Muscle of leg (tissue), 16 donors: Measurements from ENCODE around the gene GABRQ. TPM values are rescaled to one million over a fixed set of nuclear protein-coding genes. Genes with fewer than 3 reads are reported as not detected.

Source experiments
- DNase-seq: peaks from one replicate; pipeline ENCODE4 v3.0.0; 2013
- H3K27ac ChIP-seq: one replicate; pipeline ENCODE4 v1.5.1; 2013; ENCODE audit warnings: mild to moderate bottlenecking, low read length, control low read depth
- H3K27me3 ChIP-seq: one replicate; pipeline ENCODE4 v1.6.1; 2013; ENCODE audit warnings: low read length; ENCODE audit not compliant: control insufficient read depth, insufficient read depth
- H3K36me3 ChIP-seq: one replicate; pipeline ENCODE4 v1.6.1; 2013; ENCODE audit warnings: low read length; ENCODE audit not compliant: control insufficient read depth, insufficient read depth
- H3K4me1 ChIP-seq: one replicate; pipeline ENCODE4 v1.6.1; 2013; ENCODE audit warnings: low read length; ENCODE audit not compliant: control insufficient read depth, insufficient read depth
- H3K4me3 ChIP-seq: one replicate; pipeline ENCODE4 v1.5.1; 2013; ENCODE audit warnings: low read length, control low read depth
- H3K9me3 ChIP-seq: replicated peaks from 2 replicates; pipeline ENCODE4 v1.6.1; 2013; ENCODE audit warnings: low read depth, low read length; ENCODE audit not compliant: control insufficient read depth
- WGBS: methylation state at CpG from one replicate; pipeline ENCODE4 v1.1.5; 2013; ENCODE audit warnings: missing lambda C conversion rate; ENCODE audit not compliant: insufficient coverage; 5-methylcytosine and 5-hydroxymethylcytosine counted together
- long read RNA-seq, 11 donors: transcript quantifications; one replicate each; lab custom pipeline, GENCODE V29; 2026
- polyA plus RNA-seq, 8 donors: library from polyadenylated mRNA; unstranded; fragments of 120-200 nt; gene quantifications; one replicate each; pipeline versions ENCODE4 v1.2.1 to v1.2.3, GENCODE V29; 2013; ENCODE audit warnings: inconsistent platforms in 1 of 8, low replicate concordance in 1 of 8; ENCODE audit not compliant: insufficient read length in 8 of 8, insufficient read depth in 1 of 8
- total RNA-seq: library from RNA; stranded (reverse); fragments of 120-200 nt; gene quantifications from one replicate; pipeline ENCODE4 v1.2.4, GENCODE V29; 2013

GABRQ gene
- total RNA-seq = 1.2 TPM
- 1 to 10 TPM; 1.1 to 2.5 (median 1.9) TPM for polyA plus RNA-seq
- long read RNA-seq, donor 1 = 0 reads
- long read RNA-seq, donor 2 = 0 reads
- long read RNA-seq, donor 3 = 0 reads
- long read RNA-seq, donor 4 = 0 reads
- long read RNA-seq, donor 5, full-length matches to known transcripts = 2 of 2 reads
- long read RNA-seq, donor 5, partial matches to known transcripts = 0 of 2 reads
- long read RNA-seq, donor 5, other reads (novel, unspliced or antisense) = 0 of 2 reads
- long read RNA-seq, donor 6, full-length matches to known transcripts = 1 of 1 reads
- long read RNA-seq, donor 6, partial matches to known transcripts = 0 of 1 reads
- long read RNA-seq, donor 6, other reads (novel, unspliced or antisense) = 0 of 1 reads
- long read RNA-seq, donor 7 = 0 reads
- long read RNA-seq, donor 8 = 0 reads
- long read RNA-seq, donor 9 = 0 reads
- long read RNA-seq, donor 10 = 0 reads
- long read RNA-seq, donor 11 = 0 reads

GRCh38 chrX:152637649-152638442 lies at the start of gene GABRQ:
GABRQ (plus strand) TSS chrX:152637895; CDS start chrX:152638203, 308 bp downstream.
- Histone ChIP-seq H3K36me3 (no peaks in the 10 kb centered on the region), H3K27ac (no peak within 1 kb of the TSS), H3K4me3 (peak within 1 kb of the TSS; percentile 30), H3K4me1 (peaks cover 8% of the 10 kb centered on the region), H3K9me3 (no peaks in the 10 kb centered on the region), H3K27me3 (peaks cover 18% of the 10 kb centered on the region)
- DNase-seq = peak; percentile 79
- 31% methylated on average over 62 of the region's 64 CpGs for WGBS

GRCh38 chrX:152588206-152588605 lies 49.5 kb upstream of the GABRQ start:
- no peak for DNase-seq
- H3K9me3 ChIP-seq = no peaks in the 10 kb centered on the region
- no peak overlapping the region for H3K27ac ChIP-seq
- H3K4me3 ChIP-seq = no peak overlapping the region
- no peaks in the 10 kb centered on the region for H3K27me3 ChIP-seq
- H3K4me1 ChIP-seq = no peaks in the 10 kb centered on the region
- H3K36me3 ChIP-seq = no peaks in the 10 kb centered on the region

GRCh38 chrX:152600853-152601633 lies 36.7 kb upstream of the GABRQ start:
- Histone ChIP-seq H3K36me3 (no peaks in the 10 kb centered on the region), H3K4me1 (no peaks in the 10 kb centered on the region), H3K9me3 (no peaks in the 10 kb centered on the region), H3K27ac (no peak overlapping the region), H3K4me3 (no peak overlapping the region), H3K27me3 (no peaks in the 10 kb centered on the region)
- DNase-seq = peak; percentile 19
- 25% methylated on average over 2 of the region's 5 CpGs for WGBS

DNA sequence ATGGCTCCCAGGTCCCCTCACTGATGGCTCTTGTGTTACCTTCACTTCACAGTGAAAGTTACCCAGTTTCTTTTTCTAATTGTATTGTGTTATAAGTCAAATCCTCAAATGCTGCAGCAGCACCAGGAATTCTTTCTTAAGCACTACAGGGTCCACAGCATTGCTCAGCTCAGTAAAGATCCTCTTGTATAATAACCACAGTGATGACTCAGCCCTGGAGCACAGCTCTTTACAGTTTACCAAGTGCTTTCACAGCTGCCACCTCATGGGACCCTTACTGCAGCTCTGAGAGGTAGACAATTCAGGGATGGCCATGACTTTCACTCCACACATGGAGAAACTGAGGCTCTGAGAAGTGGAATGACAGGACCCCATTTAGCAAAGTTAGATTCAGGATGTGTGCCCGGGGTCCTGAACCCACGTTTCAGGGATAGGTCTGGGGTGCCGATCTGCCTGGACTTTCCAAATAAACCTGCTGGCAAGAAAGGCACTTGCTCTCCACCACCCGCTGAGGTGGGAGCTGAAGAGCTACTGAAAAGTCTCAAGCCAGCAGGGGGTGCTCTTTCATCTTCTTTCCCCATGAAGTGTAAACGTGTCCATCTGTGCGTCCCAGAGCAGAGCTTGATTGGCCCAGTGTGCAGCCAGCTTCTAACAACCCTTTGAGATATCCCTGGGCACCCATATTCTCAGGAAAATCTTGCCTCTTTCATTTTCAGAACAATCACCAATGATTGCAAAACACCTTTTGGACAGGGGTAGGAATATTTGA lies 35.7 kb upstream of the GABRQ start:
- H3K27me3 ChIP-seq = no peaks in the 10 kb centered on the region
- no peak overlapping the region for H3K4me3 ChIP-seq
- H3K9me3 ChIP-seq = no peaks in the 10 kb centered on the region
- H3K36me3 ChIP-seq = no peaks in the 10 kb centered on the region
- H3K27ac ChIP-seq = no peak overlapping the region
- no peak for DNase-seq
- WGBS = 44% methylated on average over 4 of the region's 6 CpGs
- no peaks in the 10 kb centered on the region for H3K4me1 ChIP-seq

- WGBS = 83% methylated on average over 1 of the region's 1 CpG
- no peak for DNase-seq
- no peaks in the 10 kb centered on the region for H3K9me3 ChIP-seq
- H3K36me3 ChIP-seq = no peaks in the 10 kb centered on the region
- no peak overlapping the region for H3K4me3 ChIP-seq
- peaks cover 4% of the 10 kb centered on the region for H3K27me3 ChIP-seq
- H3K4me1 ChIP-seq = no peaks in the 10 kb centered on the region
- H3K27ac ChIP-seq = no peak overlapping the region
Measured at GRCh38 chrX:152614791-152615190, 22.9 kb upstream of the GABRQ start.

- no peak overlapping the region for H3K27ac ChIP-seq
- H3K27me3 ChIP-seq = peaks cover 2% of the 10 kb centered on the region
- no peak for DNase-seq
- H3K4me1 ChIP-seq = no peaks in the 10 kb centered on the region
- H3K9me3 ChIP-seq = no peaks in the 10 kb centered on the region
- WGBS = 17% methylated on average over 1 of the region's 2 CpGs
- no peaks in the 10 kb centered on the region for H3K36me3 ChIP-seq
- H3K4me3 ChIP-seq = no peak overlapping the region
Measured at GRCh38 chrX:152619897-152620296, 17.8 kb upstream of the GABRQ start.

GRCh38 chrX:152632445-152633097 lies 5.1 kb upstream of the GABRQ start:
- no peak overlapping the region for H3K4me3 ChIP-seq
- no peak overlapping the region for H3K27ac ChIP-seq
- peak; percentile 57 for DNase-seq
- peaks cover 5% of the 10 kb centered on the region for H3K27me3 ChIP-seq
- H3K4me1 ChIP-seq = no peaks in the 10 kb centered on the region
- no peaks in the 10 kb centered on the region for H3K36me3 ChIP-seq
- WGBS = no CpG with 5 or more reads among the region's 7 CpGs
- H3K9me3 ChIP-seq = no peaks in the 10 kb centered on the region

DNA sequence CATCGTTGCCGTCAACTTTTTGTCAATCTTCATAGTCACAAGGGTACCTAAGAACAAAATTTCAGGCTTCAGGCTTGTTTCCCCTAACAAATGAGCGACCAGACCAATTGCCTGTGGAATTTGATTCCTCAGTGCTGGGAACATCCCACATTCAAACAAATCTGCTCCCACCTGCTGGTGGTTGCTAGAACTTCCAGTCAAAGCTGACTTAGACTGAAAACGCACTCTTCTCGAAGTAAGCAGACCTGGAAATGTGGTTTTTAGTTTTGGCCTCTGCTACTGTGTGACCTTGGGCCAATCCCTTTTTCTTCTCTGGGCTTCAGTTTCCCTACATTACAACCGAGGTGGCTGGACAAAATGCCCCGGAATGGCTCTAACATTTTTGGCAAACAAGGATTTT lies 1.8 kb upstream of the GABRQ start:
- Histone ChIP-seq H3K27ac (no peak overlapping the region), H3K4me1 (peaks cover 8% of the 10 kb centered on the region), H3K9me3 (no peaks in the 10 kb centered on the region), H3K4me3 (no peak overlapping the region), H3K27me3 (peaks cover 17% of the 10 kb centered on the region), H3K36me3 (no peaks in the 10 kb centered on the region)
- peak; percentile 78 for DNase-seq
- WGBS = 18% methylated on average over 5 of the region's 7 CpGs

- no peak for DNase-seq
- H3K9me3 ChIP-seq = no peaks in the 10 kb centered on the region
- peaks cover 18% of the 10 kb centered on the region for H3K27me3 ChIP-seq
- 26% methylated on average over 15 of the region's 23 CpGs for WGBS
- H3K27ac ChIP-seq = no peak overlapping the region
- peaks cover 8% of the 10 kb centered on the region for H3K4me1 ChIP-seq
- peak overlapping the region; percentile 30 for H3K4me3 ChIP-seq
- H3K36me3 ChIP-seq = no peaks in the 10 kb centered on the region
Measured at GRCh38 chrX:152638443-152638904, 779 bp downstream of the GABRQ start.
